B cell (primary cell): Measurements from ENCODE around the gene FOXD1. TPM values are rescaled to one million over a fixed set of nuclear protein-coding genes. Genes with fewer than 3 reads are reported as not detected.

Experiments
- ATAC-seq: fragments of 200-7000 bp; cut with Tn5 transposase; one replicate; pipeline ENCODE4 v1.10.0; 2021; ENCODE audit warnings: low read depth, mild to moderate bottlenecking, moderate number of reproducible peaks, moderate library complexity
- CTCF ChIA-PET: fragments of 350-600 bp; sonication (Branson Sonifier 250); formaldehyde crosslinking; loops from one replicate; lab custom pipeline; 2021; ENCODE audit warnings: antibody characterized with exemption, inconsistent platforms; lab: Charles Lee
- POLR2A ChIA-PET: fragments of 350-600 bp; sonication (Branson Sonifier 250); formaldehyde crosslinking; loops from one replicate; lab custom pipeline; 2021; ENCODE audit warnings: antibody characterized with exemption; lab: Charles Lee
- DNase-seq: peaks from one replicate; pipeline ENCODE4 v3.0.0; 2013
- H2AFZ ChIP-seq: 2 replicates; pipeline ENCODE4 v1.6.1; 2012; ENCODE audit warnings: mild to moderate bottlenecking, low read depth, low read length; ENCODE audit not compliant: insufficient read depth, poor library complexity, severe bottlenecking
- H3K27ac ChIP-seq, 2 donors: 1 replicate in 1 of 2; 2 replicates in 1 of 2; pipeline ENCODE4 v1.5.1; 2012 to 2013; ENCODE audit warnings: low read length in 2 of 2, mild to moderate bottlenecking in 2 of 2, moderate library complexity in 1 of 2
- H3K27me3 ChIP-seq, 4 experiments: fragments of 200-600 bp in 1 of 4; sonication (generic) in 1 of 4; replicated peaks in 1 of 4; 1 replicate in 2 of 4; 2 replicates in 2 of 4; pipeline versions ENCODE4 v1.6.1 to v1.7.0; 2013 to 2016; ENCODE audit warnings: low read length in 3 of 4, mild to moderate bottlenecking in 2 of 4, mixed read lengths in 1 of 4, moderate library complexity in 1 of 4; ENCODE audit not compliant: insufficient read depth in 4 of 4, control insufficient read depth in 3 of 4; ENCODE audit errors: control extremely low read depth in 1 of 4
- H3K36me3 ChIP-seq, 2 experiments: replicated peaks in 1 of 2; 1 replicate in 1 of 2; 2 replicates in 1 of 2; pipeline versions ENCODE4 v1.6.1 to v1.7.1; 2013; ENCODE audit warnings: low read length in 1 of 2; ENCODE audit not compliant: insufficient read depth in 2 of 2, control insufficient read depth in 1 of 2; ENCODE audit errors: control extremely low read depth in 1 of 2, extremely low read depth in 1 of 2
- H3K4me1 ChIP-seq, 2 donors: fragments of 200-600 bp in 1 of 2; sonication (generic) in 1 of 2; 1 replicate in 1 of 2; 2 replicates in 1 of 2; pipeline versions ENCODE4 v1.5.1 to v1.6.1; 2013 to 2017; ENCODE audit warnings: low read length in 2 of 2; ENCODE audit not compliant: control insufficient read depth in 2 of 2, insufficient read depth in 2 of 2
- H3K4me2 ChIP-seq: replicated peaks from 2 replicates; pipeline ENCODE3; 2012; ENCODE audit warnings: mild to moderate bottlenecking, low read depth, low read length; ENCODE audit not compliant: poor library complexity, severe bottlenecking
- H3K4me3 ChIP-seq, 5 experiments: fragments of 200-600 bp in 1 of 5; sonication (generic) in 1 of 5; 1 replicate in 3 of 5; 2 replicates in 2 of 5; pipeline versions ENCODE4 v1.5.1 to v1.7.0; 2011 to 2016; ENCODE audit warnings: low read length in 4 of 5, mild to moderate bottlenecking in 4 of 5, low read depth in 2 of 5, control low read depth in 1 of 5, moderate library complexity in 1 of 5; ENCODE audit not compliant: insufficient read depth in 1 of 5; ENCODE audit errors: control extremely low read depth in 1 of 5, extremely low read depth in 1 of 5
- H3K79me2 ChIP-seq: fragments of 200-600 bp; sonication (generic); one replicate; pipeline ENCODE4 v1.6.0; 2016; ENCODE audit warnings: low read length; ENCODE audit not compliant: control insufficient read depth, insufficient read depth
- H3K9ac ChIP-seq: fragments of 200-600 bp; sonication (generic); 2 replicates; pipeline ENCODE4 v1.6.1; 2017; ENCODE audit warnings: mild to moderate bottlenecking, low read length, moderate library complexity
- H3K9me3 ChIP-seq, 3 donors: one replicate each; pipeline versions ENCODE4 v1.6.1 to v1.7.1; 2013; ENCODE audit warnings: low read length in 2 of 3; ENCODE audit not compliant: control insufficient read depth in 2 of 3, insufficient read depth in 1 of 3; ENCODE audit errors: control extremely low read depth in 1 of 3
- H4K20me1 ChIP-seq: 2 replicates; pipeline ENCODE4 v1.6.0; 2012; ENCODE audit warnings: mild to moderate bottlenecking, low read length; ENCODE audit not compliant: insufficient read depth, control insufficient read depth, poor library complexity, severe bottlenecking
- H3K27ac Mint-ChIP-seq: one replicate; pipeline ENCODE4 v1.8.0; 2021; ENCODE audit warnings: mixed read lengths
- H3K27me3 Mint-ChIP-seq: one replicate; pipeline ENCODE4 v1.8.0; 2021; ENCODE audit warnings: mixed read lengths
- H3K4me1 Mint-ChIP-seq: one replicate; pipeline ENCODE4 v1.8.0; 2021; ENCODE audit warnings: mixed read lengths
- H3K4me3 Mint-ChIP-seq: one replicate; pipeline ENCODE4 v1.8.0; 2021; ENCODE audit warnings: mixed read lengths
- H3K9me3 Mint-ChIP-seq: one replicate; pipeline ENCODE4 v1.8.0; 2022; ENCODE audit warnings: mixed read lengths; ENCODE audit not compliant: insufficient read depth
- EZH2 ChIP-seq: IDR thresholded peaks from 2 replicates; pipeline ENCODE4 v1.6.1; 2012; ENCODE audit warnings: borderline replicate concordance, low read depth, mild to moderate bottlenecking, moderate library complexity, low read length; ENCODE audit not compliant: insufficient read depth, poor library complexity, severe bottlenecking
- WGBS: methylation state at CpG from one replicate; pipeline ENCODE4 v1.1.5; 2013; ENCODE audit warnings: missing lambda C conversion rate; ENCODE audit not compliant: insufficient coverage; 5-methylcytosine and 5-hydroxymethylcytosine counted together
- intact Hi-C: fragments of 100-400 bp; cut with micrococcal nuclease; formaldehyde crosslinking; loops from one replicate; pipeline ENCODE4 v1.10.0; 2022
- polyA plus RNA-seq: library from polyadenylated mRNA; depleted of rRNA; stranded (reverse); fragments of >200 nt; gene quantifications from 2 replicates; pipeline ENCODE4 v1.2.3, GENCODE V29; 2012
- total RNA-seq, 2 donors: library from RNA; stranded (reverse); fragments of 120-200 nt in 1 of 2; gene quantifications; 1 replicate in 1 of 2; 2 replicates in 1 of 2; pipeline versions ENCODE4 v1.2.3 to v1.2.4, GENCODE V29; 2013 to 2022
- TF ChIP-seq, protein P1 (sequence below): fragments of 200-600 bp; IDR thresholded peaks from one replicate; pipeline ENCODE4 v1.8.0; 2022; ENCODE audit warnings: antibody characterized with exemption, mild to moderate bottlenecking

Gene FOXD1
- total and polyA plus RNA-seq, 2 donors (not counting 1 experiment from before 2014, with no cell fraction given), result 0.34 to 0.49 TPM

DNA sequence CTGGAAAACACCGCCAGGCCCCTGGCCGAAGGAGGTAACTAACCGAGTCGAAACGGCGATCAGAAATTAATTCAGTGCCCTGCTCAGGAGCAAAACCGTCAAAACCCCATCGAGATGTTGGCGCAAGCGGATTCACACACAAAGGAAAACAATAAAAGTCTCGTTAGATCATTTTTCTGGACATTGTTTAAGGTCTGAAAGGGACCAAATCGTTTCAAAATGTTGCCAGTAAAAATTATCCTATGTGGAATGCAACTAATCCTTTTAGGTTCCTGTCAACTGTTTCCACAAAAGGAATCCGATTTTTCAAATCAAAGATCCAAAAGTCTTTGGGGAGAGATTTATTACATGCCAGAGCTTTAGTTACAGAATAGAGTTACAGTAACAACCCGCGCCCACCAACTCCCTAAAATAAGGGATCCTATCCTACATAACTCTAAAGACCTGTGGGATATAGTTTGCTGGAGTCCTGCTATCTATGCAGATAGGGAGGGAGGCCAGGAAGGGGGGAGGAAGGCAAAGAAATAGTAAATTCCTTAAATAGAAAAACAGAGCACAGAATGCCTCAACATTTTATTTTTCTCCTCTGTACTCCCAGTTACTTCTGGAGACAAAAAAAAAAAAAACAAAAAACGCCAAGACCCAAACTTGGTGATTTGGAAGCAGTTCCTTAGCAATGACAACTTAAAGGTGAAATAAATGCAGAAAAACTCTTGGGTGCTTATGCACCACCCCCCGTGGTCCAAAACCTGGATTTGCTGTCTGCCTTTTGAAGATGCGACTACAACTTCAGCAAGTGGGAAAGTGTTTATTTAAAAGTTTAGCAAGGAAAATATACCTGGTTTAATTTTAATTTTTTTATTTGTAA, 10.6 kb downstream of the FOXD1 start:
- CTCF ChIA-PET, result no interaction called here
- Histone ChIP-seq H3K79me2 (no peaks in the 10 kb centered on the region), H3K4me2 (peak overlapping the region; percentile 70), H3K36me3 (no peaks in the 10 kb centered on the region), H3K9me3 (peaks cover 0 to 19% (median 0%) of the 10 kb centered on the region in 3 donors), H3K4me3 (peak overlapping the region in 1 of 5 experiments; percentile 12), H3K9ac (peak overlapping the region; percentile 4), H3K27ac (no peak overlapping the region), H4K20me1 (no peaks in the 10 kb centered on the region), H2AFZ (no peak overlapping the region), H3K4me1 (peaks cover 10 to 33% of the 10 kb centered on the region in 2 donors), H3K27me3 (peaks cover 5 to 80% (median 75%) of the 10 kb centered on the region in 4 experiments)
- ATAC-seq, result no peak
- peaks cover 14% of the 10 kb centered on the region for H3K4me1 Mint-ChIP-seq
- WGBS, result 14% methylated on average over 10 of the region's 18 CpGs
- H3K27me3 Mint-ChIP-seq, result peaks cover 84% of the 10 kb centered on the region
- intact Hi-C loops, result loop anchor here (2.0 kb wide), 1 partner anchor 15 kb away; no protein-coding TSS in a partner anchor
- TF ChIP-seq, protein P1, sequence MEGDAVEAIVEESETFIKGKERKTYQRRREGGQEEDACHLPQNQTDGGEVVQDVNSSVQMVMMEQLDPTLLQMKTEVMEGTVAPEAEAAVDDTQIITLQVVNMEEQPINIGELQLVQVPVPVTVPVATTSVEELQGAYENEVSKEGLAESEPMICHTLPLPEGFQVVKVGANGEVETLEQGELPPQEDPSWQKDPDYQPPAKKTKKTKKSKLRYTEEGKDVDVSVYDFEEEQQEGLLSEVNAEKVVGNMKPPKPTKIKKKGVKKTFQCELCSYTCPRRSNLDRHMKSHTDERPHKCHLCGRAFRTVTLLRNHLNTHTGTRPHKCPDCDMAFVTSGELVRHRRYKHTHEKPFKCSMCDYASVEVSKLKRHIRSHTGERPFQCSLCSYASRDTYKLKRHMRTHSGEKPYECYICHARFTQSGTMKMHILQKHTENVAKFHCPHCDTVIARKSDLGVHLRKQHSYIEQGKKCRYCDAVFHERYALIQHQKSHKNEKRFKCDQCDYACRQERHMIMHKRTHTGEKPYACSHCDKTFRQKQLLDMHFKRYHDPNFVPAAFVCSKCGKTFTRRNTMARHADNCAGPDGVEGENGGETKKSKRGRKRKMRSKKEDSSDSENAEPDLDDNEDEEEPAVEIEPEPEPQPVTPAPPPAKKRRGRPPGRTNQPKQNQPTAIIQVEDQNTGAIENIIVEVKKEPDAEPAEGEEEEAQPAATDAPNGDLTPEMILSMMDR, result no peak
- TF ChIP-seq EZH2, result no peak
- no peak for DNase-seq
- peak overlapping the region; percentile 13 for H3K4me3 Mint-ChIP-seq
- POLR2A ChIA-PET, result no interaction called here
- peaks cover 4% of the 10 kb centered on the region for H3K9me3 Mint-ChIP-seq
- no peak overlapping the region for H3K27ac Mint-ChIP-seq
